Activated CD4-positive, alpha-beta T cell treated with anti-CD3 and anti-CD28 coated beads for 4 hours (primary cell): ENCODE data around the gene HOXC9.

ENCODE experiments used
- DNase-seq, 2 donors: peaks; one replicate each; pipeline ENCODE4 v3.0.0-alpha.2; 2020

Gene HOXC9

DNA sequence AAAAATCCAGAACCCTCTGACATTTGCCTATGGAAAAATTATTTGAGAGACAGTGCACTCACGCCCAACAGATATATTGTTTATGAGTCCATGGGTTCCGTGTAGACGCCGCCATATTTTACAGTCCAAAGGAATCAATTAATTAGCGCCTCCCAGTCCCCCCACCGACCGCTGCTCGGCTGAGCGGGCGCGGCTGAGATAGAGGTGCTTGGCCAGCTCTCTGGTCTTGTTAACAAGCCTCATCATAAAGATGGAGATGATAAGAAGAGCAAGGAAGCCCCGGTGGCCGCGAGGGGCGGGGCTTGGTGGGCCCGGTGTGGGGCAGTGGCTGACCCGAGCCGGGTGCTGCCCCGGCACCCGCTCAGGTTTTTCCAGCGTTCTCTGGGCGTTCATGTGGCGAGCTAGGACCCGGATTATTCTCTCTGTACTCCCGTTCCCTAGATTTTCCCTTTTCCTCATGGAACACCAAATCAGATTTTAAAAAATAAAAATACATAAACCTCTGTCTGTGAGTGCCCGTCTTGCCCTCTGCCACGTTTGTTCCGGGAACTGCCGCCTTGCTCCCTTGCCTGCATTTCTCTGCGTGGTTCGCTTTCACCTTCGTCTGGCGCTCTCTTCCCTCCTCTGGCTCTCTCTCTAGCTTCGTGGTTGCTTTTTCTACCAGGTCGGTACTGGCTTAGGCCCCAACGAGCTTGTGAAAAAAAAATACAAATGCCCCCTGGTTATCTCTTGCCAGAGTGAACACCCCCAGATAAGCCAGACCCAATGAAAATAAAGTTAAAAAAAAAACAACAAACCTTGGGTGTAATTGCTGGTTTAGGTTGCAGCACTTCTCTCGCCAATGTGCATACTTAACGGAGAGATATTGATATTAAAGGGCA is 36.3 kb upstream of the HOXC9 start:
- DNase-seq = no peak

DNA sequence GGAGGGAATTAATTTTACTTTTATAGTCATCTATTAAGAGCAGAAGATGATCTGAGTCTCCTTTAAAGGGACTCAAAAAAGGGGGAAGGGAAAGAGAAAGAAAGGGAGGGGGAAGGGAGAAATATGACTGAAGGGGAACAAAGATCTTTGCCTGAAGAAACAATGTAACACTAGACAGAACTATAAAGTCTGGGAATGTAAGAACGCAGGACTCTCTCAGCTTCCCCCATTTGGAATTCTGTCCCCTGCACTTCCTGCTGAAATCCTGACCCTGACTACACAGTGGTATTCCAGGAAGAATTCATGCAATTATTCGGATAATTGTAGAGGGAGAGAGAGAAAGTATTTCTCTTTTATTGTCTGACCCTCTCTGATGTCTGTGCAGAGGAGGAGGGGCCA is 35.6 kb upstream of the HOXC9 start:
- DNase-seq = no peak

DNA sequence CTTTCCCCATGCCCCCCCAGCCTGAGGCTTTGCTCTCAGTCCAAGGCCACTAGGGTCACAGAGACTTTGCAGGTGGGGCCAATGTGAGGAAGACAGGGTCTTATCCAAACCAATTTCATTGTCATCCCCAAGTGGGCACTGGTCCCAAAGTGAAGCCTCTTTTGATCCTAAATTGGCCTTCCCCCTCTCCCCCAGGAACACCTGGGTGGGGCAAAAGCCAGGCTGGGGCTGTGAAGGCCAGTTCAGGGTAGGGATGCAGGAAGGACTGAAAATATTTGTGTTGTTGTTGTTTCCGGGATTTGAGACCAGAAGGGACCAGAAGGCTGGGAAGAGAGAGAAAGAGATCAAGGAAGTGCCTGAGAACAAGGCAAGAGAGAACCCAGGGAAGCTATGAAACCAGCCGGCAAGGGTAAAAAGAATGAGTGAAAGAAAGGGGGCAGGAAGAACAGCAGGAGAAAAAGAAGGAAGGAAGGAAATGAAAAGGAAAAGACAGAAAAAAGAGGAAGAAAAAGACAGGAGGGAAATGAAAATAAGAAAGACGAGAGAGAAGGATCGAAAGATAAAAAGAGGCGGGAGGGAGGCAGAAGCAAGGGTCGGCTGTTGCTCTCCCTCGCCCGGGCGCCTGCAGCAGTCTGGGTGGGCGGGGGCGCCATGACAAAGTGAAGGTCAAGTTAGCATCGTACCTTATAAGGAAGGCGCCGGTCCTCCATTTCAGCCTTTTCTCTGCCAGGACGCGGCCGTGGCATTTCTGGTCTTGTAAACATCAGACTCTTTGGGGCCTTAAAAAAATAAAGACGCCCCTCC is 34.5 kb upstream of the HOXC9 start:
- no peak for DNase-seq

DNA sequence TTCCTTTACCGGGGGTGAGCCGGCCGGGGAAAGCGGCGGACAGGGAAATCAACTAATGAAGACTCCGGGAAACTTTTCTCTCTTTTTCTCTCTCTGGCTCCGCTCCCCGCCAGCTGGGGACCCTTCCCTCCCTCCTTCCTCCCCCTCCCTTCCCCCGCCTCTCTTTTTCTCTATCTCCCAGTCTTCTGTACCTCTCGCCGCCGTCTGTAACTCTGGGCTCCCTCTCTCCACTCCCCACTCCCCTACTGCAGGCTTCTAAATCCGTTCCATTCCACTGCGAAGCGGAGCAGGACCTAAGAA is 33.9 kb upstream of the HOXC9 start:
- no peak for DNase-seq

DNA sequence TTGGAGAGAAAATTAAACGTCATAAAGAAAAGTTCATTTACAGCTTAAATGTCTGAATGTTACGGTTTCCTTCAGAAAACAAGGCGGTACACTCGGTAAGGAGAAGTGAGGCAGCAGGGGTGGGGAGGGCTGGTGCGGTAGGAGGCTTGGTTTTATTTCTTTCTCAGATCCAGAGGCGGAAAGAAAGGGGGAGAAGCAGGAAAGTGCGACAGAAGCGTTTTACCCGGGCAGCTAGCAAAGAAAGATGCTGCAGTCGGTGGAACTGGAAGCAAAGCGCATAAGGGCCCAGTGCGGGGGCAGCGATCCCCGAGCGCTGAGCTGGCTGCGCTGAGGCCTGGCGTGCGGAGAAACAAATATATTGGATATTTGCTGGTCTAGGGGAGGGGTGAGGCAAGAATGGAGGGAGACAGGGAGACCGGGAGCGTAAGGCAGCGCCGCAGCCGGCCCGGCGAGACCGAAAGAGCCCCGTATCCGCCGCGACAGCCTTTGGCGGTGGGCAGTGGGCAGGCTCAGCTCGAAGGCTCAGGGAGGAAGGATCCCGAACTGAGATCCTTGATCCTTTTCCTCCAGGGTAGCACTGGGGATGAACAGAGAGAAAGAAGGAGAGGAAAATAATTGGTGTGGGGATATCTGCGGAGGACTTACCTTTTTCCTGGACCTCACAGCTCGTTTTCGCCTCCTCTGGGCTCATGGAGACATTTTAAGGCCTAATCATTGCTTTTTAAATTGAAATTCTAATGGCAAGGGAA is 33.4 kb upstream of the HOXC9 start:
- DNase-seq = no peak

DNA sequence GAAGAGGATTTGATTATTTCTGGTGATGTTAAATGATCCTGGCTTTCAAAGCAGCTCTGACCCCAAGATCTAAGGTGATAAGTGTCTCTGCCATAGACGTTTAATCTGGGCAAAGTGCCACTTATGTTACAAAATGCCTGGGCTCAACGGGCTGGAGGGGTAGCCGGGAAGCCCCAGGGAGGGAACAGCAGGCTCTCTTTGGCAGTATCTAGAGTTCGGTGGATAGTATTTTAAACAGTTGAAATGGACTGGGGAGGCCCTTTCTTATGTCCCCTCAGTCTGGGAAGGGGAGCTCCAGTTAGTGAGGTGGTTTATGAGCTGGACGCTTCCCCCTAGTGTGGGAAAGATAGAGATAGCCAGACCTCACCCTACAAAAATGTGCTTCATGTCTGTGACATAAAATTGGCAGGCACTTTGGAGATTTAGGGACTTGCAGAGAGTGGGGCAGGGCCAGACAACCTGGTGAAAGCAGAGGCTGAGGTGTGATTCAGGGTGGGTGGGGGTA is 32.5 kb upstream of the HOXC9 start:
- DNase-seq = no peak

DNA sequence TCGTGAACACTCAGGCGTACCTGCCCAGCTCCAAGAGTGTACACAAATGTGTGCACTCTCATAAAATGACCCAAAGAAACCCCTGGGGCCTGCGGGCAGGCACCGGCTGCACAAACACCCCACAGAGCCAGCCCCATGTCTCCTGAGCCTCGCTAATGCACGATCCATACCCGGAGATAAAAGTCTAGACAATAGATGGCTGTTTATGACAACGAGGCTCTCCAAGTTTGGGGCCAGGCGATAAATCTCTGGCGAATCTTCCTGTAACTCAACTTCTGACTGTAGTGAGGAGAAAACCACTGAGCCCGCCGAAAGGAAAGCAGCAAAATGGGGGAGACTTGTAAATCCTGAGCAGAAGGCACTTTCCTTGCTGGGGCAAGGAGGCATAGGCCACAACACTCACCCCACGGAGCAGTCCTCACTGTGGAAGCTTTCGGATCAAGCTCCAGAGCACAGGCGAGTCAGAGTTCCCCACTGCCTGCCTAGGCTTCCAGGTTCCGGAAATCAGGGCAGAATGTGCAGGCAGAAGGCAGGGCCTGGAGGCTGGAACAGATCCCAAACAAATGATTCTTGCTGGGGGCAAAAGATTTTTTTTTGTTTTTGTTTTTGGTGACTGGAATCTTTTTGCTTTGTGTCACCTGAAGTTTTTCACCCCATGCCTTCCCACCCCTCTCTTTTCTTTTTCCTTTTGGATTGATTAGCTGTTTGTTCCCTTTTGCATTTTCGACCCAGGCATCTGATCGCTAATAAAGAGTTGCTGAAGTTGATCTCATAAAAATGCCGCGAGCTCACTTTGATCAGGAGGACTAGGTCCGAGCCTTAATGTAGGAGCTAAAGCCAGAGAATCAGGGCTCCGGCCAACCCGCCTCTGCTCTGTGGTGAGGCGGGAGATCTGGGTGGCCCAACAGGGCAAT is 31.5 kb upstream of the HOXC9 start:
- no peak for DNase-seq

DNA sequence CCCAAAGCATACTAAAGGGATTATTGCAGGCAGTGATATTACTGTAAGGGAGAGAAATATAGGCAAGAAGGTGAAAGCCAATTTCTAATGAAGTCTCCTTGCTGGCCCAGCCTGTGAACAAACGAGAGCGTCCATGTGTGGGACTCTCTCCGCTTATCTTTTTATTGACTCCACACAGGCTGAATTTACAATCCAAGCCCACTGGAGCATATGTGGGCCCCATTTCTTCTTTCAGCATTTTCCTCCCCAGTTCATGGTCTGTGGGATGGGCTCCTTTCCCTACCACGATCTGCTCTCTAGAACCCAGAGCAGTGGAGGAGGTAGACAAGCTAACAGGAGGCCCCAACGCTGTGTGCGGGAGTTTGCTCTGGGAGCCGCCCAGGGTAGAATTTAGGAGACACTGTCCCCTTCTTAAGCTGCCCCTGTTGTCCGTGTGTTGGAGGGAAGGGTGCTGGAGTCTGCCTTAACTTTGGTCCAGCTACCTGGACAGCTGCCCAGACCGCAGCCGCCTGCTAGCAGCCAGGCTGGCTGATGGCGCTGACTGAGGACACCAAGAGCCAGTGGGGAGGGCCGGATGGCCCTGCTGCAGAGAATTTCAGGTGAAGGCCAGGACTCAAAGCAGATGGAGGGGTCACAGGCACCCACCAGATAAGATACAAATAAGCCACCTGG is 30.2 kb upstream of the HOXC9 start:
- DNase-seq = no peak

DNA sequence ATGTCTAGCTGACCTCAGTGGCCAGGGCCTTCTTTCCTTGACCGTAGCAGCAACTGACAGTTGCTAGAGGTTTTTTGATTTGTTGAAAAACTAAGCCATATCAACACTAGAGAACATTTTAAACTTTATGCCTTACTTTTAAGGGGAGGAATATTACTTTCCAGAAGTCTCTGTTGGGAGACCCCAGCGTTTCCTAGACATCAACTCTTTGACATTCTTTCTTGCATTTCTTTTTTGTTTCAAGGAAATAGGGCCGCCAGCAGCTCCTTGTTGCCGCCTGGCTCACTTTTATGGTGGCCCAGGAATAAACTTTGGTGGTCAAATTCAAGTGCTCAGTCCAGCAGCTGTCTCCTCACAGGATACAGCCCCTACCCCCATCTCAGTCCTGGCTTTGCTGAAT is 29.5 kb upstream of the HOXC9 start:
- DNase-seq = no peak

DNA sequence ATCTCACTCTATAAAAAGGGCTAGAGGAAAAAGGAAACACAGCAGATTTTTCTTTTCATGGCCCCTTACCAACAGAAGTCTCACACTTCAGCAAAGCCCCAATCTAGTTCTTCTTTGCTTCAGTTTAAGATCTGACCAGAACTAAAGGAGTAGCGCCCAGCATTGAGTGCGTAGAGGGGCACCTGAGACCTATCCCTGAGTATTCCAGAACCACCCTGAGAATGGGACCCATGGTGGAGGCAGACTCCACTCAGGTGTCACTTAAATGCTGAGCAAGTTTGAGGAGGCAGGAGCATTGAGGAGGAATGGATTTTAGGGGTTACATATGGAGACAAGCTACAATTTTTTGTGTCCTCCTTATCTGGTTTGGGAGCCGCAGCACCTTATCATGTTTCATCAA is 28.8 kb upstream of the HOXC9 start:
- DNase-seq = no peak

DNA sequence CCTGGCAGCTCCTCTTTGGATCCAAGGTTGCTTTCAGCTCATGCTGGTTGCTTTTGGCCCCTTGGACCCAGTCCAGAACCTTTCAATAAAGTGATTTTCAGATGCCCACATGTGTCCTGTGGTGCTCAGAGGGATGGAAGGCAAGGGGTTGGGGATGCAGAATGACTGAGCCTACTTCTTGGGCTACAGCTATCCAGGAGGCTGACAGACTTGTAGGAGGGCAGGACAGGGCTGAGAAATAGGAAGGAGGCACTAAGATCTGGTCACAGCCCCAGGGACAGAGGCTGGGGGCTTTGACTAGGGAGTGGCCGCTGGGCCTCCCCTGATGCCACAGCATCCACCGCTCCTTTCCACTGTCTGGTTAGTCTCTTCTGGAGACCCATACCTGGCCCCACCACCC is 28.3 kb upstream of the HOXC9 start:
- DNase-seq = no peak

DNA sequence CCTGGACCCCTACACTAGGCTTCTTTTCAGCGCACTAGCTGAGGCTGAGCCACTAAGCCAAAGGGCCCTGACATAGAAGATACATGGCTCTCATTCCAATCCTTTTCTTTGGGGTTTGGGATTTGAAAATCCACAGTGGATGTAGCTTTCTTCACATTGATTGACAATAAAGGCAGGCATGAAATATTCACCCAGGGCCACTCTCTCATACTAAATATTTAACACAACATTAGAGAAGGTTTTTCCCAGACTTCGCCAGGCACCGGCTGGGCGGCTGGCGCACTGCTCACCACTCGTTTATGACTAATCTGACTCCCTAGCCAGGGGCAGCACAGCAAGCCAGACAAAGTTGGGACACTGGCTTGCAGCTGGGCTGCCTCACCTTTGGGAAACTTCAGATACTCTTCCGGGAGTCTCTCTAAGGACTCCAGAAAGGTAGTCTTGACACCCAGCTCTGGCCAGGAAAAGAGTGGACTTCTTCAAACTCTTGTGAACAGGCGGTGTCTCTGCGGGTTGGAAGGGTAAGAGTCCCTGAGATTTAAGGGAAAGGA is 27.7 kb upstream of the HOXC9 start:
- DNase-seq = no peak

DNA sequence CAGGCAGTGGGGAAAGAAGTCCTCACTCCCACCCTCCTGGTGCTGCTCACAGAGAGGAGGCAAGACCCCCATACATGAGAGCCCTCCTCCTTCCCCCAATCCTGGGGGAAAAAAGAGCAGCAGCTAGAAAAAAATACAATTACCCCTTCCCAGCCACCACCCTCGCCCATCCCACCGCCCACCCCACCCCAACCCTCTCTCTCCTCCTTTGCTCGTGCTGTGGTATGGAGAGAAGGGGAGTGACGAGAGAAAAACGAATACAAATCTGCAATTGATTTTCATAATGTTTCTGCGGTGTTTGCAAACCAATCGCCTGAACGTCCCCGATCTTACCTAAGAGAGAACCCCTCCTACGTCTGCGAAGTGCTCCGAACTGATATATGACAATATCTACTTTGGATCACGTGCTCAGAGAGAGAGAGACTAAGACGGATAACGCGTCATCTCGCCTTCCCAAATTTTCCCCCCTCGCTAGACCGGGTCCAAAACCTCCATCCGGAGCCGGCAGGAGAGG is 27.2 kb upstream of the HOXC9 start, which contains the start of gene HOXC11:
Gene HOXC11 (plus strand): TSS at position 405 of the 514 bp plus-strand sequence. CDS start 116 bp downstream, outside the sequence.
- DNase-seq = no peak

DNA sequence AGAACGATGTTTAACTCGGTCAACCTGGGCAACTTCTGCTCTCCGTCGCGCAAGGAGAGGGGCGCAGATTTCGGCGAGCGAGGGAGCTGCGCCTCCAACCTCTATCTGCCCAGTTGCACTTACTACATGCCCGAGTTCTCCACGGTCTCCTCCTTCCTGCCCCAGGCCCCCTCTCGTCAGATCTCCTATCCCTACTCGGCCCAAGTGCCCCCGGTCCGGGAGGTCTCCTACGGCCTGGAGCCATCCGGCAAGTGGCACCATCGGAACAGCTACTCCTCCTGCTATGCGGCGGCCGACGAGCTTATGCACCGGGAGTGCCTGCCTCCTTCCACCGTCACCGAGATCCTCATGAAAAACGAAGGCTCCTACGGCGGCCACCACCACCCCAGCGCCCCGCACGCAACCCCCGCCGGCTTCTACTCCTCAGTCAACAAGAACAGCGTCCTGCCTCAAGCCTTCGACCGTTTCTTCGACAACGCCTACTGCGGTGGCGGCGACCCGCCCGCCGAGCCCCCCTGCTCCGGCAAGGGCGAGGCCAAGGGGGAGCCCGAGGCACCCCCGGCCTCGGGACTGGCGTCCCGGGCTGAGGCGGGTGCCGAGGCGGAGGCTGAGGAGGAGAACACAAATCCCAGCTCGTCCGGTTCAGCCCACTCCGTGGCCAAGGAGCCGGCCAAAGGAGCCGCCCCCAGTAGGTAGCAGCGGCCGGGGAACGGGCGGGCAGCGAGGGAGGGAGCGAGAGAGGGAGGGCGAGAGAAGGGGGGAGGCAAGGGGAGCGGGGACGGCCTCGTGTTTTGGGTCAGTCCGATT is 26.5 kb upstream of the HOXC9 start:
- DNase-seq = no peak

DNA sequence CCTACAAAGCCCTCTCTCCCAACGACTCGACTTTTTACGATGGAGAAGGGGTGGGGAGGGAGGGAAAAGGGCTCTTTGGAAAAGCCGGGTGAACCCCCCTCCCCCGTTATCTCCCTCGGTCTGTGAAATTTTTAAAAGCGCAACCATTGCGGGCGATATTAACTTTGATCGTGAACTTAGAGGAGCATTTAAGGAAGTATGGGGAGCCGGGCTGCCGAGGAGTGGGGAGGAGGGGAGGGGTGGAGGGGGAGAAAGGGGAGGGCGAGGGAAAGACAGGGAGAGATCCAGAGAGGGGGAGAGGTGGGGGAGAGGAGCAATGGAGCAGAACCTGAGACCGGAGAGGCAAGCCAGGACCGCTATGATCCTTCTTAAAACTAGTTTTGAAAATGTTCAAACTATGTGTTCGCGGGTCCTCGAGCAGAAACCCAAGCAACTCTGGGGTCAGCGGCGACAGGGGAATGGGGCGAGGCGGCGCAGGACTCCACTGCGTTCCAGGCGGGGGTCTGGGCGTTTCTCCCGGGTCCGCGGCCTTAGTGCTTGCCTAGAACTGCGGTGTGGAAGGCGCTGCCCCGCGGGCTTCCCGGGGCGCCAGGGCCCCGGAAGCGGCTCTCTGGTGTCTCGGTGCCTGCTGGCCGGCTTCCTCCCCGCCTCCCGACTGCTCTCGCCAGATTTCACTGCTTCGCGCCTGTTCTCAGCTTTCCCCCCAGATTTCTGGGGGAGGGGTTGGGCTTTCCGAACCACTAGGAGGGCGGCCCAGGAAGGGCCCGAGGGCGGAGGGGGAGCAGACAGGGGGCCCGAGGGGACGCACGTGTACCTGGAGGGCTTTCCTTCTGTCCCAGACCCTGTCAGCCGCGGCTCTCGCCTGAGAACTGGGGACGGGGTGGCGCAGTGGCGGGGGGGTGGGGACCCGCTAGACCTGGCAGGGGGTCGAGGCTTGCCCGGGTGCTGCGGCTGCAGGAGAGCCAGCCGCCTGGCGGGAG is 25.6 kb upstream of the HOXC9 start, which contains the start of gene HOTAIR:
Gene HOTAIR (minus strand): TSS at position 871 of the 980 bp plus-strand sequence.
- no peak for DNase-seq

DNA sequence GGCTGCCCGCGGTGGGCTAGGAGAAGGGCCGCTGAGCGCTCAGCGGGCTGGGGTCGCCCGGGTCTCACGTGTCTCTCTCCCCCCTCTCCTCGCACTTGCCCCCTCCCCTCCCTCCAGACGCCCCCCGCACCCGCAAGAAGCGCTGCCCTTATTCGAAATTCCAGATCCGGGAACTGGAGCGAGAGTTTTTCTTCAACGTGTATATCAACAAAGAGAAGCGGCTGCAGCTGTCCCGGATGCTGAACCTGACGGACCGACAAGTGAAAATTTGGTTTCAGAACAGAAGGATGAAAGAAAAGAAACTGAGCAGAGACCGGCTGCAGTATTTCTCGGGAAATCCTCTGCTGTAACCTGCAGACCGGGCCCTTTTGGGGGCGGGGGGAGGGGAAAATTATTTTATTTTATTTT is 24.9 kb upstream of the HOXC9 start:
- no peak for DNase-seq

DNA sequence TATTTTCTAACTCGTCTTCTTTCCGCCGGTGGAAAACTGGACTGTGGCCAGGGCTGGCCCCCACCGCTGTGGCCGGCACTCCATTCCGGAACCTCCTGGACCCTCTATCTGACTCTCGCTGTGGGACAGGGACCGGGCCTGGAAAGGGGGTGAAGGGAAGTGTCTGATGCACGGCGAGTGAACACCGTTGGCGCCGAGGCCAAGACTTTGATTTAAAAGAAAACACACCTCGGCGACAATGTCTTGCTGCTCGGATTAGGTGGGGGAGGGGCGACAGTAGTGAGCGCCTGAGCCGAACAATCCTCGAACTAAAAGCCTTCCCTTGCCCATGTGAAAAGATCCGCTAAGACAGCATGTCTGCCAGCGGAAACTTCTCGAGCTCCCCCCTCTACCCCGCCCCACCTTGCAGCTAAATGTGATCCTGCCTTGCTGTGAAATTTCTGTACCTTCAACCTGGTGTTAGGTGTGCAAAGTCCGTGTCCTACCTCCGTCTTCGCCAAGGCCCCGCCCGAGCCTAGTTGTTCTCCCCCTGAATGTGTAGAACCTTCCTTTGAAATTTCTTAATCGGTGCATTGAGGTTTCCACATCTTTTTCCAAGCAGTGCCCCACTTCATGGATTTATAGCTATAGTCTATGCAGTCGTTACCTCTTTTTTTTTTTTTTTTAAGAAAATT is 24.3 kb upstream of the HOXC9 start:
- no peak for DNase-seq

DNA sequence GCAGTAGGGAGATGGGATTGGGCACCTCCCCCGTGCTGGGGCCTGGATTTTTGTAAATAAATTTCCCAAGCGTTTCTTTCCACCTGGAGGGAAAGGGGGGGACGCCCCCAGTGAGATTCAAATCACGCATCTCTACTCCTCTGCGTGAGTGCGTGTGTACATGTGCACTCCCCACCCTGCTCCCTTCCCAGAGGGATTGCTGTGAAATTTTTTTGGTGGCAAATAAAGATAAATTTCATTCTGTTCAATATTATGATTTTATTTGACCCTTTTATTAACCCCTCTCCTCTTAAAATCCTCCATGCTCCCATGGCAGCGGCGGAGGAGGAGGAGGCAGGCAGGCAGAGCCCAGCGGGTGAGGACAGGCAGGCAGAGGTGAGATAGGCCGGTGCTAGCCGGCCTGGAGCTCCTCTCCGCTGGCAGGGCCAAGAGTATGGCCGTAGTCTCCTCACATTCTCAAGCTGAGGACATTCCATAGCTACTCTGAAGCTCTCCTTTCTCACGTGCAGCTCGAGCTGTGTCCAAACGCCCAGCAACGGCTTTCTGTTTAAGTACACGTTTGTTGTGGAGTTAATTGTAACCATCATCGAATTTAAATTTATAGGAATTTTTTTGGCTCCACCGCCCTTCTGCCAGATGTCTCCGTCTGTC is 23.7 kb upstream of the HOXC9 start:
- DNase-seq = no peak
